ENCODE data around the gene WSCD2.

GRCh38 chr12:108297424-108297823, 168.3 kb downstream of the WSCD2 start:
- TF ChIP-seq EZH2 (IDR thresholded peaks at IDR 0.05): no peak
- TF ChIP-seq POLR2AphosphoS5 (IDR thresholded peaks at IDR 0.05; ENCODE audit: borderline replicate concordance, low read depth, low read length): no peak
